ENCODE measurements around the gene DEFB110. TPM values are rescaled to one million over a fixed set of nuclear protein-coding genes. Genes with fewer than 3 reads are reported as not detected.

DEFB110 gene
- total RNA-seq, 2 experiments from 2014 or later: not detected

DNA sequence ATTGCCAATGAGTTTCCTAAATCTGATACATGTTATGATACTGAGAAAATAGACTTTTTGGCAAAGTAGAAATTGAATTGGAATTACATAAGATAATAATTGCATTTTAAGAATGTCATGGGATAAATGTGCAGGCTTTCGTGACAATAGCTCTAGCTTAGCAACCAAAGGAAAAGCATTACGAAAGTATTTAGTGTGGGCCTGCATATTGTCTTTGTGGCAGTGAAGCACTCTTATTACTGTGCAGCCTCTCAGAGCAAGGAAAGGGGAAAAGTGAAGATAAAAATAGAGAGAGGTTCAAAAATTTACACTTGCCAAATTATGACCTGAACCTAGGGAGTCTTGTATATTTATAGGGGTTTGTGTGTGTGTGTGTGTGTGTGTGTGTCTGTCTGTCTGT lies 39.7 kb downstream of the DEFB110 start:
- CTCF ChIA-PET (ENCODE audit: unreplicated experiment): no interaction called here
- POLR2A ChIA-PET: interaction anchor here (0.7 kb wide), 1 partner anchor 221 kb away, joined by 3 read pairs; no protein-coding TSS in a partner anchor
- intact Hi-C loops (cut with micrococcal nuclease; ENCODE audit: unreplicated experiment): no loop called here
- no peak overlapping the region for H3K4me3 ChIP-seq (ENCODE audit: low read depth, low read length, poor library complexity, severe bottlenecking)
- H3K79me2 ChIP-seq (ENCODE audit: insufficient read depth, low read depth, low read length): no peaks in the 10 kb centered on the region
- DNase-seq (ENCODE audit: low spot score): no peak
- H3K27ac ChIP-seq (ENCODE audit: low read depth, low read length, poor library complexity, severe bottlenecking): no peak overlapping the region
- no peak overlapping the region for H3K4me2 ChIP-seq (ENCODE audit: low read length)
- no peaks in the 10 kb centered on the region for H4K20me1 ChIP-seq (ENCODE audit: insufficient read depth, low read length)
- H3K4me1 ChIP-seq (ENCODE audit: insufficient read depth, low read length, poor library complexity, severe bottlenecking): no peaks in the 10 kb centered on the region
- no peaks in the 10 kb centered on the region for H3K36me3 ChIP-seq (ENCODE audit: insufficient read depth, low read length)
- BruUV-seq (replicated peaks): no TSS peak
- no peak overlapping the region for H2AFZ ChIP-seq (ENCODE audit: low read length)
- no peaks in the 10 kb centered on the region for H3K9me2 ChIP-seq (ENCODE audit: insufficient read depth, low read length)
- TF ChIP-seq EZH2phosphoT487 (IDR thresholded peaks at IDR 0.05; ENCODE audit: borderline replicate concordance, low read depth, low read length): no peak
- TF ChIP-seq, protein P1, sequence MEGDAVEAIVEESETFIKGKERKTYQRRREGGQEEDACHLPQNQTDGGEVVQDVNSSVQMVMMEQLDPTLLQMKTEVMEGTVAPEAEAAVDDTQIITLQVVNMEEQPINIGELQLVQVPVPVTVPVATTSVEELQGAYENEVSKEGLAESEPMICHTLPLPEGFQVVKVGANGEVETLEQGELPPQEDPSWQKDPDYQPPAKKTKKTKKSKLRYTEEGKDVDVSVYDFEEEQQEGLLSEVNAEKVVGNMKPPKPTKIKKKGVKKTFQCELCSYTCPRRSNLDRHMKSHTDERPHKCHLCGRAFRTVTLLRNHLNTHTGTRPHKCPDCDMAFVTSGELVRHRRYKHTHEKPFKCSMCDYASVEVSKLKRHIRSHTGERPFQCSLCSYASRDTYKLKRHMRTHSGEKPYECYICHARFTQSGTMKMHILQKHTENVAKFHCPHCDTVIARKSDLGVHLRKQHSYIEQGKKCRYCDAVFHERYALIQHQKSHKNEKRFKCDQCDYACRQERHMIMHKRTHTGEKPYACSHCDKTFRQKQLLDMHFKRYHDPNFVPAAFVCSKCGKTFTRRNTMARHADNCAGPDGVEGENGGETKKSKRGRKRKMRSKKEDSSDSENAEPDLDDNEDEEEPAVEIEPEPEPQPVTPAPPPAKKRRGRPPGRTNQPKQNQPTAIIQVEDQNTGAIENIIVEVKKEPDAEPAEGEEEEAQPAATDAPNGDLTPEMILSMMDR (conservative IDR thresholded peaks at IDR 0.05; ENCODE audit: low read length): no peak
- no peaks in the 10 kb centered on the region for H3K9me3 ChIP-seq (ENCODE audit: low read length)

DNA sequence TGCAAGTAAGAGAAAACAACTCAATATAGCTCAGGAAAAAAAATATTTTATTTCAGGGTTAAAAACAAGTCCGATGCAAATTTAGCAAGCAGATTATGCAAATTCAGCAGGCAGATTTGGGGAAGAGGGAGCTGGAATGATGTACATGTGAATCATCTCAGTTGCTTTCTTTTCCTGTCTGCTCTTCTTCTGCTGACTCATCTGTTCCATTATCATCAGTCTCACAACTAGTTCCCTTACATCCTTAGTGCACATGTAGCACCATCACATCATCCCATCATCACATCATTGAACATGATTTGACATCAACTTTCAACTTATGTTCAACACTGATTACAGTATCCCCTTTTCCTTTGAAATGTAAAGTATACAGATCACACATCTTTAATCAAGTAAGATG lies 40.9 kb downstream of the DEFB110 start:
- H3K9me3 ChIP-seq (ENCODE audit: low read length): no peaks in the 10 kb centered on the region
- POLR2A ChIA-PET: interaction anchor here (0.7 kb wide), 1 partner anchor 15 kb away, joined by 3 read pairs; no protein-coding TSS in a partner anchor
- CTCF ChIA-PET (ENCODE audit: unreplicated experiment): no interaction called here
- TF ChIP-seq, protein P1 (conservative IDR thresholded peaks at IDR 0.05; ENCODE audit: low read length): no peak
- TF ChIP-seq EZH2phosphoT487 (IDR thresholded peaks at IDR 0.05; ENCODE audit: borderline replicate concordance, low read depth, low read length): no peak
- H3K4me3 ChIP-seq (ENCODE audit: low read depth, low read length, poor library complexity, severe bottlenecking): no peak overlapping the region
- H3K4me1 ChIP-seq (ENCODE audit: insufficient read depth, low read length, poor library complexity, severe bottlenecking): no peaks in the 10 kb centered on the region
- intact Hi-C loops (cut with micrococcal nuclease; ENCODE audit: unreplicated experiment): no loop called here
- no peak overlapping the region for H2AFZ ChIP-seq (ENCODE audit: low read length)
- H3K36me3 ChIP-seq (ENCODE audit: insufficient read depth, low read length): no peaks in the 10 kb centered on the region
- no peaks in the 10 kb centered on the region for H3K79me2 ChIP-seq (ENCODE audit: insufficient read depth, low read depth, low read length)
- no TSS peak for BruUV-seq (replicated peaks)
- H3K27ac ChIP-seq (ENCODE audit: low read depth, low read length, poor library complexity, severe bottlenecking): no peak overlapping the region
- no peaks in the 10 kb centered on the region for H4K20me1 ChIP-seq (ENCODE audit: insufficient read depth, low read length)
- no peak for DNase-seq (ENCODE audit: low spot score)
- no peak overlapping the region for H3K4me2 ChIP-seq (ENCODE audit: low read length)
- H3K9me2 ChIP-seq (ENCODE audit: insufficient read depth, low read length): no peaks in the 10 kb centered on the region

DNA sequence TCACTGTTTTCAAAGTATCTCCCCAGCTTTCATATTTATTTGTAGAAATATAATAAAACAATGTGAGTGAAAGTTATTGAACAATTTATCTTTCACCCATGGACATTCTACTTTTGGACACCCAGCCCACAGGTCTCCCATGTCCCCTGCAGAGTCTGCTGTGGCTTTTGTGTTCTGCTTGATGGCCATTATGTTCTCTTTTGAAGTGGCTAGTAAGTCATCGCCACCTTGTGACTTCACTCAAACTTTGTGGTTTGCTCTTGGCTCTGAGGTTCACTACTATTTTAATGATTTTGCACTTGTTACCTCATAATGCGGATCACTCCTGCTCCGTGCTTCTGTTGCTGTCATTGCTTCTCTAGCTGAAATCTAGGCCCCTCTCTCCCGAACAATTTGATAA lies 42.2 kb downstream of the DEFB110 start:
- no peaks in the 10 kb centered on the region for H3K9me2 ChIP-seq (ENCODE audit: insufficient read depth, low read length)
- H3K4me3 ChIP-seq (ENCODE audit: low read depth, low read length, poor library complexity, severe bottlenecking): no peak overlapping the region
- DNase-seq (ENCODE audit: low spot score): no peak
- no peaks in the 10 kb centered on the region for H3K9me3 ChIP-seq (ENCODE audit: low read length)
- TF ChIP-seq EZH2phosphoT487 (IDR thresholded peaks at IDR 0.05; ENCODE audit: borderline replicate concordance, low read depth, low read length): no peak
- TF ChIP-seq, protein P1 (conservative IDR thresholded peaks at IDR 0.05; ENCODE audit: low read length): no peak
- ChIA-PET POLR2A (interaction anchor here (0.8 kb wide), 2 partner anchors 13 to 19 kb away, joined by 3 to 4 read pairs; no protein-coding TSS in a partner anchor), CTCF (ENCODE audit: unreplicated experiment) (no interaction called here)
- H3K27ac ChIP-seq (ENCODE audit: low read depth, low read length, poor library complexity, severe bottlenecking): no peak overlapping the region
- no peaks in the 10 kb centered on the region for H3K79me2 ChIP-seq (ENCODE audit: insufficient read depth, low read depth, low read length)
- intact Hi-C loops (cut with micrococcal nuclease; ENCODE audit: unreplicated experiment): no loop called here
- H3K36me3 ChIP-seq (ENCODE audit: insufficient read depth, low read length): no peaks in the 10 kb centered on the region
- no TSS peak for BruUV-seq (replicated peaks)
- no peaks in the 10 kb centered on the region for H4K20me1 ChIP-seq (ENCODE audit: insufficient read depth, low read length)
- no peak overlapping the region for H2AFZ ChIP-seq (ENCODE audit: low read length)
- H3K4me1 ChIP-seq (ENCODE audit: insufficient read depth, low read length, poor library complexity, severe bottlenecking): no peaks in the 10 kb centered on the region
- no peak overlapping the region for H3K4me2 ChIP-seq (ENCODE audit: low read length)
